Epithelial cell of umbilical artery (primary cell): ENCODE measurements around the gene SUN2. TPM values are rescaled to one million over a fixed set of nuclear protein-coding genes. Genes with fewer than 3 reads are reported as not detected.

ENCODE experiments used
- total RNA-seq: library from RNA; depleted of rRNA; stranded (reverse); fragments of >200 nt; gene quantifications from 2 replicates; pipeline ENCODE4 v1.2.3, GENCODE V29; 2014

The SUN2 gene
- total RNA-seq = 78.4 and 134 TPM in 2 replicates

GRCh38 chr22:38755911-38756532 is at the start of gene SUN2:
Gene SUN2 (minus strand): TSS chr22:38755998. CDS start chr22:38752628, 3,370 bp downstream.

GRCh38 chr22:38793721-38794466 is 38.1 kb upstream of the SUN2 start, which contains the start of gene DNAL4:
Gene DNAL4 (minus strand): TSS chr22:38794143. CDS start chr22:38782731, 11,412 bp downstream.

GRCh38 chr22:38705235-38706100 is 50.3 kb downstream of the SUN2 start, which contains the start of gene GTPBP1:
Gene GTPBP1 (plus strand): TSS chr22:38705944. CDS start chr22:38705956, 12 bp downstream.

GRCh38 chr22:38700789-38701628 is 54.8 kb downstream of the SUN2 start, which contains the start of gene JOSD1:
Gene JOSD1 (minus strand): TSS chr22:38700943. CDS start chr22:38699987, 956 bp downstream.

Other genes with a start within 250 kb of the SUN2 start
- 394 and 520 TPM in 2 replicates for gene DDX17, start 249.7 kb downstream of the SUN2 start, total RNA-seq
- gene DMC1, start 185.8 kb downstream of the SUN2 start, total RNA-seq = 1.6 and 3.6 TPM in 2 replicates
- 2.9 and 4.6 TPM in 2 replicates for gene FAM227A, start 99.6 kb downstream of the SUN2 start, total RNA-seq
- 23.7 and 24.5 TPM in 2 replicates for gene CBY1, start 99.4 kb downstream of the SUN2 start, total RNA-seq
- gene TOMM22, start 74.0 kb downstream of the SUN2 start, total RNA-seq = 103 and 142 TPM in 2 replicates
- 63.7 and 79.8 TPM in 2 replicates for gene JOSD1, start 55.1 kb downstream of the SUN2 start, total RNA-seq
- gene GTPBP1, start 50.1 kb downstream of the SUN2 start, total RNA-seq = 24.7 and 31.0 TPM in 2 replicates
- 13.5 and 17.5 TPM in 2 replicates for gene DNAL4, start 38.1 kb upstream of the SUN2 start, total RNA-seq
- 0.32 and 0.46 TPM in 2 replicates for gene NPTXR, start 88.0 kb upstream of the SUN2 start, total RNA-seq
- gene CBX6, start 116.2 kb upstream of the SUN2 start, total RNA-seq = 28.3 and 31.6 TPM in 2 replicates
- gene APOBEC3A, start 201.6 kb upstream of the SUN2 start, total RNA-seq = not detected in 2 replicates
- 2.3 and 3.5 TPM in 2 replicates for gene APOBEC3B, start 226.3 kb upstream of the SUN2 start, total RNA-seq